GM13976 (cell line): ENCODE measurements around the gene TTYH3.
"Not testable (repeated sequence)": the region's sequence is repeated elsewhere in the genome, so short reads cannot be mapped to it uniquely, and the experiment has no call there.

Experiments
- DNase-seq: peaks from one replicate; pipeline ENCODE4 v3.0.0; 2012; ENCODE audit warnings: low spot score
- CTCF ChIP-seq: IDR thresholded peaks from 2 replicates; pipeline ENCODE4 v1.5.1; 2012; ENCODE audit warnings: borderline replicate concordance, mild to moderate bottlenecking; ENCODE audit not compliant: insufficient read depth; ENCODE audit errors: extremely low read depth, missing control alignments, control extremely low read depth
- in situ Hi-C: fragments of 300-500 bp; cut with MboI; formaldehyde crosslinking; loops from one replicate; pipeline ENCODE4 v1.12.0; 2022; ENCODE audit warnings: low sequenced_read_pairs, mixed read lengths, inconsistent platforms; ENCODE audit not compliant: unreplicated experiment

TTYH3 gene

GRCh38 chr7:2607923-2608904 lies 23.6 kb upstream of the TTYH3 start:
- no peak for TF ChIP-seq CTCF
- in situ Hi-C loops = no loop called here
- DNase-seq = no peak

GRCh38 chr7:2608921-2609411 lies 22.8 kb upstream of the TTYH3 start:
- TF ChIP-seq CTCF = peak; percentile 51
- peak; percentile 78 for DNase-seq
- in situ Hi-C loops = no loop called here

- DNase-seq, in situ Hi-C loops: not testable (repeated sequence)
Observed at GRCh38 chr7:2609646-2610045, 22.1 kb upstream of the TTYH3 start.

GRCh38 chr7:2610466-2610865 lies 21.3 kb upstream of the TTYH3 start:
- in situ Hi-C loops = no loop called here
- no peak for TF ChIP-seq CTCF

GRCh38 chr7:2610898-2611297 lies 20.9 kb upstream of the TTYH3 start:
- no peak for TF ChIP-seq CTCF
- no peak for DNase-seq
- in situ Hi-C loops = no loop called here

More at GRCh38 chr7:2610466-2610865, 21.3 kb upstream of the TTYH3 start:
- no peak for DNase-seq

- in situ Hi-C loops = no loop called here
- no peak for DNase-seq
- TF ChIP-seq CTCF = no peak
Observed at GRCh38 chr7:2611401-2611800, 20.4 kb upstream of the TTYH3 start.

GRCh38 chr7:2611922-2612321 lies 19.9 kb upstream of the TTYH3 start:
- no peak for TF ChIP-seq CTCF
- no peak for DNase-seq
- in situ Hi-C loops = no loop called here
